HepG2 (cell line): ENCODE data around the gene PMS1. TPM values are rescaled to one million over a fixed set of nuclear protein-coding genes. Genes with fewer than 3 reads are reported as not detected.
A peak's percentile ranks its signal among the peaks of the same experiment; 100 is the strongest.

Experiments
- ARID5B ChIP-seq: IDR thresholded peaks from 2 replicates; pipeline ENCODE4 v1.4.0; 2020; ENCODE audit warnings: mild to moderate bottlenecking, missing genetic modification reagents
- EHMT2 ChIP-seq: fragments of 200-600 bp; sonication (generic); IDR thresholded peaks from 2 replicates; pipeline ENCODE4 v1.7.0; 2017; ENCODE audit warnings: antibody characterized with exemption, low read depth, low read length, borderline replicate concordance
- FOXJ3 ChIP-seq: sonication (generic); formaldehyde crosslinking; IDR thresholded peaks from 2 replicates; pipeline ENCODE4 v1.4.0; 2020; ENCODE audit warnings: missing genetic modification reagents, mild to moderate bottlenecking, borderline replicate concordance
- PITX1 ChIP-seq: sonication (generic); formaldehyde crosslinking; IDR thresholded peaks from 2 replicates; pipeline ENCODE4 v1.5.1; 2020; ENCODE audit warnings: mild to moderate bottlenecking, missing genetic modification reagents
- REST ChIP-seq, 2 experiments: IDR thresholded peaks; 2 replicates each; pipeline ENCODE4 v1.6.1; 2011 to 2012; ENCODE audit warnings: low read length in 2 of 2, borderline replicate concordance in 1 of 2, low read depth in 1 of 2, mild to moderate bottlenecking in 1 of 2, moderate library complexity in 1 of 2
- SIX4 ChIP-seq: sonication (generic); formaldehyde crosslinking; IDR thresholded peaks from 2 replicates; pipeline ENCODE4 v1.4.0; 2020; ENCODE audit warnings: missing genetic modification reagents
- TFDP2 ChIP-seq: sonication (generic); formaldehyde crosslinking; IDR thresholded peaks from 2 replicates; pipeline ENCODE4 v1.4.0; 2020; ENCODE audit warnings: missing genetic modification reagents
- ZBTB49 ChIP-seq: sonication (generic); formaldehyde crosslinking; IDR thresholded peaks from 2 replicates; pipeline ENCODE4 v1.4.0; 2020; ENCODE audit warnings: missing genetic modification reagents, borderline replicate concordance
- ZNF180 ChIP-seq: sonication (generic); formaldehyde crosslinking; IDR thresholded peaks from 2 replicates; pipeline ENCODE4 v1.4.0; 2020; ENCODE audit warnings: low read depth, missing genetic modification reagents, borderline replicate concordance
- ZNF232 ChIP-seq: sonication (generic); formaldehyde crosslinking; IDR thresholded peaks from 2 replicates; pipeline ENCODE4 v1.4.0; 2020; ENCODE audit warnings: missing genetic modification reagents, borderline replicate concordance
- ZNF607 ChIP-seq: sonication (generic); formaldehyde crosslinking; IDR thresholded peaks from 2 replicates; pipeline ENCODE4 v1.5.1; 2020; ENCODE audit warnings: missing genetic modification reagents, mild to moderate bottlenecking, borderline replicate concordance
- ZNF773 ChIP-seq: sonication (generic); formaldehyde crosslinking; IDR thresholded peaks from 2 replicates; pipeline ENCODE4 v1.4.0; 2020; ENCODE audit warnings: missing genetic modification reagents, borderline replicate concordance
- polyA plus RNA-seq, 8 experiments: library from polyadenylated mRNA; depleted of rRNA in 3 of 8; stranded (reverse) in 7 of 8; unstranded in 1 of 8; fragments of >200 nt; fragmentation: Illumina TruSeq in 4 of 8; extraction: Trizol in 4 of 8; gene quantifications; 2 replicates each; pipeline versions ENCODE4 v1.2.1 to v1.2.3, GENCODE V29; 2011 to 2016; ENCODE audit warnings: low read depth in 4 of 8, missing spikeins in 1 of 8, mixed read lengths in 1 of 8; ENCODE audit not compliant: insufficient read depth in 1 of 8
- total RNA-seq, 5 experiments: library from RNA; depleted of rRNA; stranded (reverse); fragments of >200 nt; fragmentation: Illumina TruSeq; extraction: Trizol; gene quantifications; 2 replicates each; pipeline ENCODE4 v1.2.3, GENCODE V29; 2016; ENCODE audit warnings: low read depth in 1 of 5

Gene PMS1
- total and polyA plus RNA-seq, 2 of the 13 experiments (the other 11 are each of a cell fraction or from before 2014, with no cell fraction given) = 14.6 to 39.9 TPM

GRCh38 chr2:189783927-189784867 is at the start of gene PMS1, which contains the start of gene ORMDL1 (continued):
- TF ChIP-seq REST (IDR thresholded peaks at IDR 0.05; ENCODE audit: borderline replicate concordance in 1 of 2, low read depth in 1 of 2, low read length in 2 of 2) (peak in 1 of 2 experiments; percentile 11; a peak in 1 of 4 replicates), ZNF232 (CRISPR knock-in tag) (peak; percentile 92; the same call in 1 of the 2 replicates), SIX4 (CRISPR knock-in tag) (peak; percentile 10; the same call in 1 of the 2 replicates), EHMT2 (no peak), TFDP2 (CRISPR knock-in tag) (peak; percentile 93), PITX1 (peak; percentile 88), ZNF180 (CRISPR knock-in tag) (no peak; the same call in 1 of the 2 replicates), FOXJ3 (no peak; the same call in 1 of the 2 replicates), ARID5B (CRISPR knock-in tag) (peak; percentile 60), ZBTB49 (CRISPR knock-in tag) (no peak), ZNF607 (CRISPR knock-in tag) (peak; percentile 96), ZNF773 (peak; percentile 92; the same call in 1 of the 2 replicates)
